NCI-H1092 (cell line): ENCODE data around the gene FASLG.

Experiments
- DNase-seq: peaks from one replicate; lab custom pipeline; 2025; lab: John Stamatoyannopoulos, UW

Gene FASLG

GRCh38 chr1:172647110-172647564, 11.8 kb upstream of the FASLG start:
- DNase-seq, result no peak

DNA sequence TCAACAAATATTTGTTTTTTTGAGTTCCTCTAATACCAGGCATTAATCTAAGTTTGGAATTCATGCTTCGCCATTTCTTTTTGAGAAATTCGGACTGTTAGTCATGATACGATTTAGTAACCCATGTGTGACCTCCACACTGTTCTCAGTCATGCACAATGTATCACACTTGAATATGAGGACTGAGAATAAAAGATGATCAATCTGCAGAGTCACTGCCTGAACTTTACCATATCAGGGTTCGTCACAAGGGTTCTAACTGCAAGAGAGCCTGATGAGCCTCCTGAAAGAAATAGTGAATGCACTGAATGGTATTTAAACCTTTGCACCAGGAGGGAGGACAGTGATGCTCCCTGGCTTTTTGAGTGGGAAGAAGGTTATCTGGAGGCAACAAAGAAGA, 10.9 kb upstream of the FASLG start:
- no peak for DNase-seq

GRCh38 chr1:172650474-172651193, 8.3 kb upstream of the FASLG start:
- no peak for DNase-seq

DNA sequence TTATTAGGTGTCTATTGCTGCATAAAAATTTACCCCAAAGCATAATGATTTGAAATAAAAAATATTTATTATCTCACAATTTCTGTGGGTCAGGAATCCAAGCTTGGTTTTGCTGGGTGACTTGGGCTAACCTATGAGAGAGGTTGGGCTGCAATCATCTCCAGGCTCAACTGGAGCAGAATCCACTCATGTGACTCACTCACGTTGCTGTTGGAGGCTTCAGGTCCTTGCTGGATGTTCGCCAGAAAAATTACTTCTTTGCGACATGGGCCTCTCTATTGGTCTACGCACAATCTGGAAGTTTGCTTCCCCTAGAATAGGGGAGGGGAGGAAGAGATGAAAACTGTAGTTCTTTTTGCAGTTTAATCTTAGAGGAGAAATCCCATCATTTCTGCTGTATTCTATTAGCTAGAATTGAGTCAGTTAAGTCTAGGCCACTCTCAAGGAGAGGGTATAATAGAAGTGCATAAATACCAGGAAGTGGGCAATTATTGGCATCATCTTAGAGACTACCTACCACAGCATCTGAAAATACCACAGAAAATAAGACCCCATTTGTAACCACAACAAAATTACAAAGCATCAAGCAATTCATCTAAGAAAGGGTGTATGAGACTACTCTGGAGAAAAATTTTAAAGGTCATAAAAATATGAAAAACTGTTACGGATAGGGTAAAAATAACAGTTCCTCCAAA, 5.7 kb upstream of the FASLG start:
- DNase-seq, result no peak

DNA sequence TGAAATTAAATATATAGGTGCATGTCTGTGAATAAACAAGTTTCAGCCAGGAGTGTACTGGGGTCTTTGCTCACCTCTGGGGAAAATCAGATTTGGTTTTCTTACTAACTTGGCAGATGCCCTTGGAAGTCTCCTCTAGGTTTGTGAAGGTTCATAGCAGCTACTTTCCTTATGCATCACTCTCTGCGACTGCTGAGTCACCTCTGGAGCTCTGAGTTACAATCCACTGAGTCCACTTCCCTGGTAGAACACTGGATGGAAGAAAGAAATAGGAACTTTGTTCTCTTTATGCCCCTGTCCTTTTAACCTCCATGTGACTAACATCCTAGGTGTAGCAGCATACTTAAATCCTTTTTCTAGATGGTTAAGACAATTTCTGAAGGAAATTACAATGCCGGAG, 4.4 kb upstream of the FASLG start:
- DNase-seq, result no peak

GRCh38 chr1:172656576-172656975, 2.3 kb upstream of the FASLG start:
- no peak for DNase-seq

GRCh38 chr1:172657586-172657985, 1.3 kb upstream of the FASLG start:
- DNase-seq, result no peak

DNA sequence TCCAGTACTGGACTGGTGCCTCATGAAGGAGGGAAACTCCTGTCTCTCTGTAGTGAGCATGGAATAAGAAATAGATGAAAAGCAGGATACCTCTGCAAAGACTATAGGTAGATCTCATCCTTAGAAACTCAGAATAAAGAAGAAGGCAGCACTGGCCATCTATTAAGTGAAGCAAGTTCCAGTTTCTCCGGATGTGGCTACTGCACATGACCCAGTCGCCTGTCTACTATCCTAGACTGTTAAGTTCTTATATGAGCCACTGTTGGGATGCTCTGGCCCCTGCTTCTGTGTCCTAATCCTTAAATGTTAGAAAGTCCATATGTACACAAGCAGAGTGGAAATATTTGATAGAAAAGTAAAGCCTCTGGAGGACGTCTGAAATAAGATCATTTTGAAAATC, 2.2 kb downstream of the FASLG start:
- no peak for DNase-seq

DNA sequence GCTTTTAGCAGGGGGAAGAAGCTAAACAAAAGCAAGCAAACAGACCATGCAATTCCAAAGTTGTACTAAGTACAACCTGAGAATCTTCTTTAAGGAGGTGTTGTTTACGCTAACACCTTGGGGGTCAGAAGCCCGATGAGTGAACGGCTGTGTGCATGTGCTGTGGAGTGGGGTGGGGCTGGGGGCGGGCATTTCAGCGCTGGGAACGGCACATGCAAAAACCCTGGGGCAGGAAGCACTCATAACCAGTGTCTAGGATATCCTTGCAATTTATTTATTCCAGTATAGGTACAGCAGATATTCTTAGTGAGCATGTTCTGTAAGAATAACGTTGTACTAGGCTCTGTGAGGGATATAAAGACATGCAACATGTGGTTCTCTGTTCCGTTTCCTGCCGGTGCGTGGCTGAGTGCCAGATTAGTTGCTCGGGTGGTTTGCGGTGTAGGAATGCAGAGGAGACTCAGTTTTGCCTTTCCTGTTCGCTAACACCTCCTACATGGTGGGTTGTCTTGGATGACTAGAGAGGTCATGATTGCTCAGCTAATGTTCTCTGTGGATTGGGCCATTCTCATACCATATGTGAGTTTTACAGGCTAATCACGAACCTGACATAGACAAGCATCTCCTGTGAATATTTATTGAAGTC, 3.7 kb downstream of the FASLG start:
- no peak for DNase-seq

DNA sequence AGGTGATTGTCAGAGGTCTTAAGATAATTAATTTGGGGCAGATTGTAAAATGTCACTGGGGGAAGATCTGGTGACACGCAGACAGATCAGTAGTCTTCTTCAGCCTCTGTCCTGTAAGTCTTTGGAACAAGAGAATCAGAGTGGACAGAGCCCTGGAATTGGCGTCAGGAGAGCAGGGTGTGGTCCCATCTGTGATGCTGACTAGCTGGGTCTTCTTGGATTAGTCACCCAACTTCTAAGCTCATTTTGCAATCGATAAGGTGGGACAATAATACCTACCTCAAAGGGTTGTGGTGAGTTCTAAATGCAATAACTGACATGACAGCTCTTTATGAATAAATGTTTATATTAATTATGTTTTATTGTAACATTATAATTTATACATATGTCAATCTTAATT, 4.8 kb downstream of the FASLG start:
- DNase-seq, result no peak

GRCh38 chr1:172668097-172668496, 9.2 kb downstream of the FASLG start:
- no peak for DNase-seq

GRCh38 chr1:172669011-172669410, 10.1 kb downstream of the FASLG start:
- DNase-seq, result no peak

- DNase-seq, result no peak
These were observed 11.4 kb downstream of the FASLG start for GRCh38 chr1:172670316-172670715.

- DNase-seq, result no peak
These were observed 11.9 kb downstream of the FASLG start for GRCh38 chr1:172670791-172671190.

GRCh38 chr1:172671591-172671990, 12.7 kb downstream of the FASLG start:
- no peak for DNase-seq

GRCh38 chr1:172672720-172673119, 13.8 kb downstream of the FASLG start:
- DNase-seq, result no peak

DNA sequence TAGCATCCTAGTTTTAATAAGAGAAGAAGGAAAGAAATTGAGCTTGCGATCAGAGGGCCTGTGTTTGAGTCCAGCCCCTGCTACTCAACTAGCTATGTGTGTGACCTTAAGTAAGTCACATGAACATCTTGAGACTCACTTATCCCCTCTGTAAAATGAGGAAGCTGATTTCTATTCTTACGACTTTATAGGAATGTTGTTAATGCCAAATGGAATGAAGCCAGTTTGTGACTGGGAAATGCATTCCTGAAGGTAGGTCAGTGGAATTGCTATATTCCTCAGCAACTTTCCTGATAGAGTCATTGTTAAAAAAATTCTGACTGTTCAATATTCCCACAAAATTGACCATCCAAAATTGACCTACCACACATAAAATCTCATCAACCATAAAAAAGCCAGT, 14.9 kb downstream of the FASLG start:
- no peak for DNase-seq

GRCh38 chr1:172674831-172675613, 16.1 kb downstream of the FASLG start:
- no peak for DNase-seq

GRCh38 chr1:172679000-172679772, 20.3 kb downstream of the FASLG start:
- DNase-seq, result no peak

- DNase-seq, result no peak
These were observed 21.3 kb downstream of the FASLG start for GRCh38 chr1:172680244-172680643.

GRCh38 chr1:172680733-172681275, 21.9 kb downstream of the FASLG start:
- DNase-seq, result no peak
